COR-L47 (cell line): ENCODE results near the gene TUBGCP2.
"Not testable (repeated sequence)": the region's sequence is repeated elsewhere in the genome, so short reads cannot be mapped to it uniquely, and the experiment has no call there.

Source experiments
- DNase-seq: peaks from one replicate; lab custom pipeline; 2025; lab: John Stamatoyannopoulos, UW

Gene TUBGCP2

DNA sequence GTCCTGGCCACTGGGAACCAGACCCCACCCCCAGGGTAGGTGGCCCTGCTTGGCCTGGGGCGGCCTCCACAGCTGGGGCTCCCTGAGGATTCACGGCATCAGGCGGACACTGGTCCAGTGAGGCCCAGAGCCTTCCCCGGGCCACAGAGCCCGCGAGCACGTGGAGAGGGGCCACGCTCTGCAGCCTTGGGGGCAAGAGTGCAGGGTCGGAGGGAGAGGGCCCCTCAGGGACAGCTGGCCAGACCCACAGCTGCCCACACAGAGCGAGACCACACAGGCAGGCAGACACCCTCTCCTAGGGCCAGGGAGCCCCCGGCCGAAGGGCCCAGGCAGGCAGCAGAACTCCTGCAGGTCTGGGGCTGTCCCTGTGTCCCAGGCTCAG, 60.3 kb downstream of the TUBGCP2 start:
- no peak for DNase-seq

DNA sequence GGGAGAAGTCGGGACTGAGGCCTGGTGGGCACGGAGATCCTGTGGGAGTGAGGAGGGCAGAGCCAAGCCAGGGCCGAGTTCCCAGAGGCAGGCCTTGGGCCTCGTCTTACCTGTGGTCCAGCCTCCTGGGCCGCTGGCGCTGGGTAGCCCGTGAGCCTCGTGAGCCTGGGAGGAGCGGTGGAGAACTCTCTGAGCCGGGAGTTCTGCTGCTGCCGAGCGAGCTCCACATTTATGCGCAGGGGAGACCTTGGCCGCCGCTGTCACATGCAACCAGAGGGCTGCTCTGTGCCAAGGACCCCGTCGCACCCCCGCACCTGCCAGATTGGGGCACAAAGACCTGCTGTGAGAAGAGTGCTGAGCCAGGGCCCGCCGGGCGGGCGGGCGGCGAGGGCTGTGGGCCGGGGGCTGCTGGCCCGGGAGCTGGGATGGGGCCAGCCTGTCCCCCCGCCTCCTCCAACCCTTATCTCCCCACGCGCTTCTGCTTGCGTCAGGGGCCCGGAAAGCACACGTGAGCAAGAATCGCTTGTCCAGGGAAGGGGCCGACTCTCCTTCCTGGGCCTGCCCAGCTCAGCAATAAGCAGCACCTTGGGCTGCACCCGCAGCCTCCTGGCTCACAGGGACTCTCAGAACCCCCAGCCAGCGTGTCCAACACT, 60.9 kb downstream of the TUBGCP2 start:
- no peak for DNase-seq

DNA sequence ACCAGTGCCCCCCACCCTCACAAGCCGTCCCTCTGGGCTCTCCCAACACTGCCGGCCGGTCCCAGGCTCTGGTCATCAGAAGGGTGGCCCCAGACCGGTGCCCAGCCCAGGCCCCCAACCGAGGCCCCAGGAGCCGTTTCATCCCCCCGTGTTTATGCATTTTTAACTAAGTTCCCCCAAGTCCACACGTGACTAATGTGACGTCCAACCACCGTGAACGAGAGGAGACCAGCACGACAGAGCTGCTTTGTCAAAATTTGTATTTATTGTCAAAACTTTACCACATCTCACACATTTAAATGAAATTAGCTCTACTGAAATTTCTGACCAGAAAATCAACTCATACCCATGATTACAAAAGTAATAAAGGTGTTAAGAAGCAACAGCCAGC, 62.4 kb downstream of the TUBGCP2 start:
- DNase-seq: no peak

DNA sequence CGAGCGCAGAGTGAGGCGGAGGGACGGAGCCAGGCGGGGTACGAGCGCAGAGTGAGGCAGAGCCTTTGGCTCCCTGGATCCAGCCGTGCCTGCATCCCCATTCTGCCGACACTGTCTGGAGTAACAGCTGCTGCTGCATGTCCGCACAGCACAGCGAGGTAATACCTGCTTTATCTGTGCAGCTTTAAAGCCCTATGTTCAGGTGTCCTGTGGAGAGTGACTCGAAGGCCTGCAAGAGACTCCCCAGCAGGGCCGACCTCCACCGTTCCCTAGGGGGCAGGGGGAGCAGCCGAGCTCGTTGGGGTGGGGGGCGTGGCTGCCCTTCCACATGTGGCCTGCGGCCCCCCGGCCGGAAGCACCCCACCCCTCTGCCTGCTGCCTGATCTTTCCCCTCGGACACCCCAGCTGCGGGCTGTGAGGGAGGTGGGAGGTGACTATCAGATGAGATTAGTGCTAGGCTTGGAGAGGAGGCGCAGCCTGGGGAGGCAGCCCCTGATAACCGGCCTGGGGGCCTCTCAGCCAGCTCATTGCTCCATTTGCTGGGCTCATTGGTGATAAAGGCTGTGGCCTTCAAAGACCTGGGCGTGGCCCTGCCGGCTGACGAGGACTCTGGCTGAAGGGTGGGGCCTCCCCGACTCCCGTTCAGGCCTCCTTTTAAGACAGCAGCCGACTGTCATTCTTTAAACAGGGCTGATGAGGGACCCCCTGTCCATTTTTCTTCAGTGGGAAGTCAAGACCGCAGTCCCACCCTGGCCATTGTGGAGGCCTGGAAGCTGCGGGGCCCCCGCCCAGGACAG, 63.0 kb downstream of the TUBGCP2 start:
- DNase-seq: no peak

DNA sequence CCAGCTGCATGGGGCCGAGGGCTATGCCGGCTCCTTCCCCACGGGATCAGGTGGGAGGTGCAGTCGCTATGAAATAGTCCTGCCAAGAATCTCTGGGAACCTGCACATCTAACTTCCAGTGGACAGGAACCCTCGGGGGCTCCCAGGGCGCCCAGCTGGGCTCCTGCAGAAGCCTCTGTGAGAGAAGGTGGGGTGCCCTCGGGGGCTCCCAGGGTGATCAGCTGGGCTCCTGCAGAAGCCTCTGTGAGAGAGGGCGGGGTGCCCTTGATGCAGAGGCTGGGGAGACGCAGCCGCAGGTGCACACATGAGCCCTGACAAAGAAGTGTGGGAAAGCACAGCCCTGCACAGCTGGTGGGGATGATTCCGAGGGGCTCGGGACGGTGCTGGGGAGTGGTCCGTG, 65.1 kb downstream of the TUBGCP2 start:
- DNase-seq: no peak

DNA sequence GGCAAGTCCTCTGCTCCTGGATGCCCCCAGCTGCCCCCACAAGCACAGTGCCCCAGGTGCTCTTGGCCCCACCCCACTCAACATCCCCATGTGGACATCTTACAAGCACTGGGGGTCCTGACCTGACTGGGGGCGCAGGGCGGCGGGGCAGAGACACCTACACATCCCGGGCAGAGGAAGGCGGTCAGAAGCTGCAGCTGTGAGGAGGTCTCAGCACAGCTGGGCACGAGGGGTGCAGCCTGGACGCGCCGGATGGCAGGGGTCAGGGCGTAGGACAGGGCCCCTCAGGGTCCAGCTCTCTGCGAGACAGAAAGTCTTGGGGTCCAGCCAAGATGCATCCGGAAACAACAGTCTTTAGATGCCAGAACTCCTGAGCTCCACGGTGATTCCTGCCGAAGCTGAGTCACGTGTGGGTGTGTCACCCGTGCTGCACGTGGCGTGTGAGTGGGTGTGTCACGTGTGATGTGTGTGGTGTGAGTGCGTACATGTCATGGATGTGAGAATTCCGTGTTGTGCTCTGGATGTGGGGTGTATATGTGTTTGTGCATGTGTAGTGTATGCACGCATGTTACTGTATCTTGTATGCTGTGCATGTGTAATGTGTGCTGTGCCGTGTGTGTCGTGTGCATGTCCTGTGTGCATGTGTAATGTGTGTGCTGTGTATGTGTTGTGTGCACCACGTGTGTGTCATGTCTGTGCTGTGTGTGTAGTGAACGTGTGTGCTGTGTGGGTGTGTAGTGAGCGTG, 65.9 kb downstream of the TUBGCP2 start:
- DNase-seq: no peak

DNA sequence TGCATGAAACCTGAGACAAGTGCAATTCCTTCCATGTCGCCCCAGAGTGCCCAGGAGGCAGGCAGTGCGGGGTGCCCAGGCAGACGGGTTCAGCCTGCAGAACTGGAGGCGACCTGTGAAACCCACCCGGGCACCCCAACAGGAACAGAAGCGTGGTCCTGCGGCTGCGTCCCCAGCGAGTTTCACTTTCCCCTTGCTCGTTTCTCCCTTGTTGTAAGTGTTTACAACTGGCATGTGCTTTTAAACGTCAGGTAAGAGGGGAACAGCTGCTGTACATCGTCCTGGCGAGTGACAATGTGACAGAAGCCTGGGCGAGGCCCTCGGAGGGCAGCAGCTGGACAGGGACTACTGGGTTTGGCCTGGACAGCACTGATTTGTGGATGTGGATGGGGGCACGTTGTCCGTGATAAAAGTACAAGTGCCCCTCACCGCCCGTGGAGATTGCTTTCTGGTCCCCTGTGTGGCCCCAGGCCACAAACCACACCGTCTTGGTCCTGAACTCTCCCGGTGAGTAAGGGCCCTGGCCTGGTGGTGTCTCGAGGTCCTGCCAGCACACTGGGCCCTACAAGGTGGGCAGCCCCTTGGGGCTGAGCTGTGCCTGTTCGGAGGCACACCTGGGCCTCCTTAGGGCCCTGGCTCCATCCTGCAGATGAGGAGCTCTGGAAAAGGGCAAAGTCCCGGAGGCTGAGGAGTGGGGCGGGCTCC, 67.0 kb downstream of the TUBGCP2 start:
- no peak for DNase-seq

DNA sequence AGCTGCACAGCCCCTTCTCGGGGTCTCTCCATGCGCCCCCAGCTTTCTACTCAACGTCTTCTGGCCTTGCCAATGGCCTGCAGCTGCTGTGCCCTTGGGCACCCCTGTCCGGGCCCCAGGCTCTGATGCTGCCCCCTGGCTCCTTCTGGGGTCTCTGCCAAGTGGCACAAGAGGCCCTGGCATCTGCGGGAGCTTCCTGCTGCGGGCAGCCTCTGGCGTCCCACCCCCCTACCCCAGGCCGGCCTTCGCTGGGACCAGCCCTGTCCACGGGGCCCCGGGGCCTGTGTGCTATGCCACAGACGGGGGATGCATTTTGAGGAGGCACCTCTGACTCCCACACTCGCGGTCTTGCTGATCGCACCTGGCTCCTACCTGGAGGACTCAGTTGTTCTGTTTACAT, 68.7 kb downstream of the TUBGCP2 start:
- DNase-seq: no peak

DNA sequence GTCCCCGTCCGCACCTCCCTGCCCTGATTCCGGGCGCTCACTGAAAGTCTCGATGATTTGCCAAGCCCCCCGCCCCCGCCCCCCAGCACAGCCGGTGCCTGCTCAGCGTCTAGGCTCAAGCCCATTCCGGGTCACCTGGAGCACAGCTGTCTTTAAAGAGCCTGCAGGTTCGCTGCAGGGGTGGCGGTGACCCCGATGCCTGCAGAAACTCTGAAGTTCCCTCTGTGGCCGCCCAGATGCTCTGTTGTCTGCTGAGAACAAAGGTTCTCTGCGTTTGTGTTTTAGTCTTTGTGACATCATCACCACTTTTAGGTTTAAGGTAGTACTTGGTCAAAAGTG, 70.2 kb downstream of the TUBGCP2 start:
- no peak for DNase-seq

DNA sequence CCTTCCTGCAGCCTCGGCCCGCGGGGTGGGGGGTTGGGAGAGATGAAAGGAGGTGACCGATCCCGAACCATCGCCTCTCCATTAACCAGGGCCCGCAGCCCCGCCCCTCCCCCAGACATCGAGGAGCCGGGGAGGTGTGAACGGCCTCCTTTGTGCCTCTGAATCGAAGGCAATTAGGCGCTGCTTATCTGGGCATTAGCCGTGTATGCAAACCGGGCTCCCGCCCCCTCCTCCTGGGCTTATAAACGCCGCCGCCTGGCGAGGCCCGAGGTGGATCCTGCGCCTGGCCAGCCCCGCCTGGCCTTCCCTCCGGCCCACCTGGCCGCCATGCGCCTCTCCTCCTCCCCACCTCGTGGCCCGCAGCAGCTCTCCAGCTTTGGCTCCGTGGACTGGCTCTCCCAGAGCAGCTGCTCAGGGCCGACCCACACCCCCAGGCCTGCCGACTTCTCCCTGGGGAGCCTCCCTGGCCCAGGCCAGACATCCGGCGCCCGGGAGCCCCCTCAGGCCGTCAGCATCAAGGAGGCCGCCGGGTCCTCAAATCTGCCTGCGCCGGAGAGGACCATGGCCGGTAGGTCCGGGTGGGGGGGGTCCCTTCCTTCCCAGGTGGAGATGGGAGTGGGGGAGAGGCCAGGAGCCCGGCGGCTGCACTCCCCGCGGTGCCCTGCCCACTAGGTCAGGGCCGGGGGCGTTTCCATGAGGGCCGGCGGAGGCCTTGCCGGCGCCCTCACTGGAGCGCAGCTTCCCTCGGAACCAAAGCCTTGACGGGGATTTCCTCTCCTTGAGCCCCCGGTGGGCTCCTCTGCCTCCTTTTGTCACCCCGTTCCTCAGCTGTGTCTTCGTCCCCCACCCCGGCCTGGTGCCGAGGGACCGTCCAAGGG, 70.8 kb downstream of the TUBGCP2 start, which contains the start of gene VENTX:
Gene VENTX, plus strand, starts transcription at position 268 of the 878 bp plus-strand sequence. Its CDS starts 60 bp downstream, at position 328.
- no peak for DNase-seq

DNA sequence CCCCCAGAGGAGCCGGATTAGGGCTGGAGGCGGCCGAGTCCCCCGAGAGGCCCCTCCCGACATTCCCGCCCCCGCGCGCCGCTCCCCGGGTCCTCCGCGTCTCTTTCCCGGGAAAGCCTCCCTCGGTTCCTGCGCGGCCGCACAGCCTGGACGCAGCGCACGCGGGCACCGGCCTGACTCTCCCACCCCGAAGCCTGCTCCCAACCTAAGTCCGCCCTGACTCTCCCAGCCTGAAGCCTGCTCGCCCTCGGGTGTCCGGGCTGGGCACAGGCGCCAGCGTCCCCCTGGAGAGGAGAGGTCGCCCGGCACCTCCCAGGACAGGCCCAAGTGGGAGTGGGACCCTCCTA, 71.5 kb downstream of the TUBGCP2 start:
- DNase-seq: no peak

DNA sequence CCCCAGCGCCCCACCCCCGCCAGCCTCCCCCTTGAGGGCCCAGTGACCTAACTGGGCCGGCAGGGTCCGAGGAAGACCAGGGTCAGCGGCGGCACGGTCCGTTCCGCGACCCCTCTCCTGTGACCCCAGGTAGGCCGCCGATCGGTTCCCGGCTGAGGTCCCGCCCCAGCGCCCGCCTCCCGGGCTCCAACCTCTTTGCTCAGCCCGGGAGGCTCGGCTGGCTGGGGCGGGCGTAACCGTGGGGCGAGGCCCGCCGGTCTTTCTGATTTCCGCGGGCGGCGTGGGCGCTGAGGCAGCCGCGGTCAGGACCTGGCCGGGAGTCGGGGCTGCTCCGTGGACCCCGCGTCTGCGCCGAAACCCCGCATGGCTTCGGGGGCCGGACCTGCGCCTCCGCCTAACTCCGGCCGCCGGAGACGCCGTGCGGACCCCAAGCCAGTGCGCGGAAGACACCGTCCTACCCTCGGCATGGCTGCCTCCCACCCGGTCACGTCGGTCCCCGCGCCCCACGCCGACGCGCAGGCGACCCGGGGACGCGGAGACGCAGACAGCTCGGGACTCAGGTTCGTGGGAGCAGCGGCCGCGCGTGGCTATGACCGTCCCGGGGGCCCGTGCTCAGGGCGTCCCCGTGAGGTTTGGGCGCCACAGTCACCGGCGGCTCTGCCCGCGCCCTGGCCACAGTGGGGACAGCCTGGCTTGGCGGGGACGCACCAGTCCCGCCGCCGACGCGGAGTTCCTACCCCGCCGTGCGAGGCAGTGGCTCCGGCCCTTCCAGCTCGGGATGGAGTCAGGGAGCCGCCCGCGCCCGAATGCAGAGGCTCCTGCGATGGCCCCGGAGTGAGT, 72.1 kb downstream of the TUBGCP2 start:
- no peak for DNase-seq

DNA sequence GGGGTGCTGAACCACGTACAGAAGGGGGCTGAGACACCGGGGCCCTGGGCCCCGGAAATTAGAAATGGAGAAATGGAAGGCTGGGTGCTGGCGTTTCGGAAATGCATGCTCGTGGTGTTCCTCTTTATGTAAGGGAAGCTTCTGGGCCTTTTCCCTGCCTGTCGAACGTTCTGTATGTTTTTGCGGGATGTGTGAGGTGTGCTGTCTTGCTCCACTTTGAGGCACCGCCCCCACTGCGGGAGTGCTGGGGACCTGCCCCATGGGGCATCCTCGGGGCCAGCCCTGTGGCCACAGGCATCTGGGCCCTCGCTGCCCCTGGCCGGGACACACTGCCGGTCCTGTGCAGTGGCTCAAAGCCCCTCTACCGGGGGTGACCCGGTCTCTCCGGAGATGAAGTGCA, 72.7 kb downstream of the TUBGCP2 start:
- no peak for DNase-seq

DNA sequence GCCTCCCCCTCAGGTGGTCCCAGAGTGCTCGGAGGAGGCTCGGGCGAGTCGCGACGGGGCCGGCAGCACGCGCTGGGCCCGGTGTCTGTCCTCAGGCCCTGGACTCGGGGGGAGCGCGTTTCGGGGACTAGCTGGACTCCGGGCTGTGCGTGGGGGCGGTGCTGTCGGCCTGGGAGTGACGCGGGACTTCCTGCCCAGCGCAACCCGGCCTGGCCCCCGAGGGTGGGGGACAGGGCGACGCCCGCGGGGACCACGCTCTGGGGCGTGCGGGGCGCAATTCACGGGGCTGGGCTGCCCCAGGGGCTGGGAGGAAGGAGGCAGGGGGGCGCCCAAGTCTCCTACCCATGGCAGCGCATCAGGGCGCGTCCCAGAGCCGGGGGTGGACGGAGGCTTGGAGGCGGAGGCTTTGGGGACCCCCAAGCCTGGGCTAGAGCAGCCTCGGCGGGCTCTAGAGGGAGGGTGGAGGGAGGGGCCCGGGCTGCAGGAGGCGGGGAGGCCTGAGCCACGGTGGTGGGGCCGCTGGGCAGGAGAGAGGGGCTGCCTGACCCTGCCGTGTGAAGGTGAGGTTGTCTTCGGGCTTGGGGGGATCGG, 73.3 kb downstream of the TUBGCP2 start:
- no peak for DNase-seq

DNA sequence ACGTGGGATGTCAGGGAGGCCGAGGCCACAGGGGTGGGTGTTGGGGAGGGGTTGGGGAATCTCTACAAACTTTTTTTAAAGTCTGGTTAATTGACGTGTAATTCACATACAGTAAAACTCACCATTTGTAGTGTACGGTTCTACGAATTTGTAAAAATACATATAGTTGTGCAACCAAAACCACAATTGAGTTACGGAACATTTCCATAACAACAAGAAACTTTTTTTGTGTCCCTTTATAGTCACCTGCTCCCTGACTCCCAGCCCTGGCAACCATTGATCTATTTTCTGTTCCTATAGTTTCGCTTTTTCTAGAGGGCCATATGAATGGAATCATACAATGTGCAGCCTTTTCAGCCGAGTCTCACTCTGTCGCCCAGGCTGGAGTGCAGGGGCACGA, 73.9 kb downstream of the TUBGCP2 start:
- DNase-seq: not testable (repeated sequence)

DNA sequence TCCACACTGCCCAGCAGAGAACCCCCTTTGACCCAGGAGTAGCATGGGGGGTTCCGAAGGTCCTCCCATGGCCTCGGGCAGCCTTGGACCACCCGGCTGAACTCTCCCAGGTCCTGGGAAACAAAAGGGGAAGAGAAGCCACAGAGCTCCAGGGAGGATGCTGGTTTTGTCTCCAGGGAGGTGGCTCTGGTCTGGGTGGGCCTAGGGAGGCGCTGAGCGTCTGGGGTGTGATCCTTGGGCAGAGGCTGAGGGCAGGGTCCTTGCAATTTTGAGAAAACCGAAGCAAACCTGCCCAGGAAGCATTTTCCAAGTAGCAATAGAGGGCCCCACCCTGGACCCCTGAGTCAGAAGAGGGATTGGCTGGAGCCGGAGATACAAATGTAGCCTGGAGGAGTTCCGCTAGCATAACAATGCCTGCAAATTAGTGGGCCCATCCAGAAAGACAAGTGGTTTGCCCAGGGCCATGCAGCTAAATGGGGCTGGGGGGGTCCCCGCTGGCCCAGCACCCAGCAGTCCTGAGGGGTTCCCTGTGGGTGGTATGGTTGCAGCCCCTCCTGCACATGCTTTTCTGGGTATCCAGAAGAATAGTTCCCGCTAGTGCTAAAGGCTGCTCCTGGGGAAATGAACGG, 76.6 kb downstream of the TUBGCP2 start:
- DNase-seq: no peak

DNA sequence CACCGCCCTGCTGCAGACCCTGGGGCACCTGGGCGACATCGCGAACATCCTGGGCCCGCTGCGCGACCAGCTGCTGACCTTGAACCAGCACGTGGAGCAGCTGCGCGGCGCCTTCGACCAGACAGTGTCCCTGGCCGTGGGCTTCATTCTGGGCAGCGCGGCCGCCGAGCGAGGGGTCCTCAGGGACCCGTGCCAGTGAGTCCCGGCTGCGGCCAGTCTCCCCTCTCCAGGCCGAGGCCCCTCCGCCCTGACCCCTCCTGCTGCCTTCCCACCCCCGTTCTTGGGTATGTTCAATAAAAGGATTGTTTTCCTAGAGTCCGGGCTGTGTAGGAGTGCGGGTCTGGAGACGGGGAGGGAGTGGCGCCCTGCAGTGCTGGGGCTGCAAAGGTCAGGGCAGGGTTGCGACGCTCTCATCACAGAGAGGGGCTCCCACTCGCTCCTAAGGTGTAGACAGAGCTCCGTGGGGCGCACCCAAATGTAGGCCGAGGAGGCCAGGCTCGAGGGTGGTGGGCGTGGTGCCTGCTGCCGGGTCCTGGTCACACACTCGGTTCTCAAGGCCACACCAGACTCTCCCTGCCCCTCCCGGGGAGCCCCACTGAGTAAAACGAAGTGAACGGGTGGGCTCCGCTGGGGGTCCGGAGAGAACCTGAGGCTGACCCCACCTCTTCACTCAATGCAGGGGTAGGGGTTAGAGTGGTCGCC, 77.3 kb downstream of the TUBGCP2 start:
- DNase-seq: no peak

DNA sequence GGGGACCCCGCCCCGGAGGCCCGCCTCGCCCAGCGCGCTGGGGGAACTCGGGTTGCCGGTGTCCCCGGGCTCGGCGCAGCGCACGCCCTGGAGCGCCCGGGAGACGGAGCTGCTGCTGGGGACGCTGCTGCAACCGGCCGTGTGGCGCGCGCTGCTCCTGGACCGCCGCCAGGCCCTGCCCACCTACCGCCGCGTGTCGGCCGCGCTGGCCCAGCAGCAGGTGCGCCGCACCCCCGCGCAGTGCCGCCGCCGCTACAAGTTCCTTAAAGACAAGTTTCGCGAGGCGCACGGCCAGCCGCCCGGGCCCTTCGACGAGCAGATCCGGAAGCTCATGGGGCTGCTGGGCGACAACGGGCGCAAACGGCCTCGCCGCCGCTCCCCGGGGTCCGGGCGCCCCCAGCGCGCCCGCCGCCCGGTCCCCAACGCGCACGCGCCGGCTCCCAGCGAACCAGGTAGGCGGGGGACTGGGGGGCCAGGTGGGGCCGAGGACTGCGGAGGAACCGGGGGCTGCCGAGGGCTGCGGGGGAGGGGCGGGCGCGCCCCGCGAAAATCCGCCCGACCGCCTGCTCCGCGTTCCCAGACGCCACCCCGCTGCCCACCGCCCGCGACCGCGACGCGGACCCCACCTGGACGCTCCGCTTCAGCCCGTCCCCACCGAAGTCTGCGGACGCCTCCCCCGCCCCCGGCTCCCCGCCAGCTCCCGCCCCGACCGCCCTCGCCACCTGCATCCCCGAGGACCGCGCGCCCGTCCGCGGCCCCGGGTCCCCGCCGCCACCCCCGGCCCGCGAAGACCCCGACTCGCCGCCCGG, 78.1 kb downstream of the TUBGCP2 start:
- DNase-seq: no peak
